ENCODE results near the gene WHRN. TPM values are rescaled to one million over a fixed set of nuclear protein-coding genes. Genes with fewer than 3 reads are reported as not detected.

The WHRN gene
- total and polyA plus RNA-seq, 2 experiments from 2014 or later, result 8.3 to 8.9 TPM

DNA sequence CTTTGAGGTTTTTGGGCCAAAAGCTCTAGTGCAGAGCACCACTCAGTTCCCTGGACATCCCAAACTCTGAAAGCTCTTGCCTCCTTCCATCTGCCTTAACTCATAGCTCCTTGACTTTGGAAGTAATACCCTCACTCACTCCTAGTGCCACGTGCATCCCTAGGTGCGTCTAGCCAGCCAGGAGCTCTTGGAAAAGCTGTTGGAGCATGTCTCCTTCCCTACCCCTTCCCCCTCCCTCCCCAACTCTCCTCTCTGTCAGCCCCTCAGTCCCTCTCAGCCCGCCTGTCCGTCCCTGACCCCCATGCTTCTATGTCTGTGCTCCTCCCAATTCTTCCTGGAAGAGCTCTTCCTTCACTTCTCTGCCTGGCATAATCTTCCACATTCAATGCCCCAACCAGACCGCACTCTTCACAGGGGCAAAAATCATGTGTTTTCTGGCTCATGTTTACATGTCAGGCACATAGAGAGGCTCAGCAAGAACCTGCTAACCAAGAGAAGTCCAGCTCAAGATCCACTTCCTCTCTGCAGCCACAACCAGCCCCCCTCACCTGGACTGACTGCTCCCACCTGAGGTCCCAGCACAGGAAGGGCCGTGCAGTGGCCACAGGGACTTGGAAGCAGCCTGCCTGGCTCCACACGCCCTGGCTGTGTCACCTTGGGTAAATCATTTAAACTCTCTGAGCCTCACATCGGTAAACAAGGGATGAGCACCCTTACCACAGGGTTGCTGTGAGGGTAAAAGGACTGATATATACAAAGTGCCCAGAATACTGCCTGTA, 58.4 kb downstream of the WHRN start:
- Histone ChIP-seq H3K9me2 (ENCODE audit: insufficient read depth) (no peaks in the 10 kb centered on the region), H4K20me1 (replicated peaks; ENCODE audit: insufficient read depth) (no peaks in the 10 kb centered on the region), H2AFZ (no peak overlapping the region), H3K4me2 (no peak overlapping the region), H3K27me3 (ENCODE audit: insufficient read depth) (no peaks in the 10 kb centered on the region), H3K79me2 (replicated peaks; ENCODE audit: insufficient read depth) (no peaks in the 10 kb centered on the region), H3K27ac (ENCODE audit: low read depth) (no peak overlapping the region), H3K4me3 (no peak overlapping the region), H3K36me3 (ENCODE audit: insufficient read depth) (no peaks in the 10 kb centered on the region), H3K4me1 (ENCODE audit: insufficient read depth) (peaks cover 14% of the 10 kb centered on the region), H3F3A (replicated peaks; ENCODE audit: low read depth) (no peaks in the 10 kb centered on the region)
- Mint-ChIP-seq H3K36me3 (ENCODE audit: low read depth) (no peaks in the 10 kb centered on the region), H3K4me1 (peaks cover 15% of the 10 kb centered on the region), H3K9me3 (no peaks in the 10 kb centered on the region), H3K27me3 (ENCODE audit: insufficient read depth, low read depth, poor library complexity) (no peaks in the 10 kb centered on the region), H3K27ac (no peak overlapping the region), H3K4me3 (no peak overlapping the region)
- DNase-seq (ENCODE audit: low spot score) (no peak), ATAC-seq (no peak)
- TF ChIP-seq POLR2AphosphoS5 (IDR thresholded peaks at IDR 0.05; ENCODE audit: low read depth), result no peak
- TF ChIP-seq, protein P1, sequence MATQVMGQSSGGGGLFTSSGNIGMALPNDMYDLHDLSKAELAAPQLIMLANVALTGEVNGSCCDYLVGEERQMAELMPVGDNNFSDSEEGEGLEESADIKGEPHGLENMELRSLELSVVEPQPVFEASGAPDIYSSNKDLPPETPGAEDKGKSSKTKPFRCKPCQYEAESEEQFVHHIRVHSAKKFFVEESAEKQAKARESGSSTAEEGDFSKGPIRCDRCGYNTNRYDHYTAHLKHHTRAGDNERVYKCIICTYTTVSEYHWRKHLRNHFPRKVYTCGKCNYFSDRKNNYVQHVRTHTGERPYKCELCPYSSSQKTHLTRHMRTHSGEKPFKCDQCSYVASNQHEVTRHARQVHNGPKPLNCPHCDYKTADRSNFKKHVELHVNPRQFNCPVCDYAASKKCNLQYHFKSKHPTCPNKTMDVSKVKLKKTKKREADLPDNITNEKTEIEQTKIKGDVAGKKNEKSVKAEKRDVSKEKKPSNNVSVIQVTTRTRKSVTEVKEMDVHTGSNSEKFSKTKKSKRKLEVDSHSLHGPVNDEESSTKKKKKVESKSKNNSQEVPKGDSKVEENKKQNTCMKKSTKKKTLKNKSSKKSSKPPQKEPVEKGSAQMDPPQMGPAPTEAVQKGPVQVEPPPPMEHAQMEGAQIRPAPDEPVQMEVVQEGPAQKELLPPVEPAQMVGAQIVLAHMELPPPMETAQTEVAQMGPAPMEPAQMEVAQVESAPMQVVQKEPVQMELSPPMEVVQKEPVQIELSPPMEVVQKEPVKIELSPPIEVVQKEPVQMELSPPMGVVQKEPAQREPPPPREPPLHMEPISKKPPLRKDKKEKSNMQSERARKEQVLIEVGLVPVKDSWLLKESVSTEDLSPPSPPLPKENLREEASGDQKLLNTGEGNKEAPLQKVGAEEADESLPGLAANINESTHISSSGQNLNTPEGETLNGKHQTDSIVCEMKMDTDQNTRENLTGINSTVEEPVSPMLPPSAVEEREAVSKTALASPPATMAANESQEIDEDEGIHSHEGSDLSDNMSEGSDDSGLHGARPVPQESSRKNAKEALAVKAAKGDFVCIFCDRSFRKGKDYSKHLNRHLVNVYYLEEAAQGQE (IDR thresholded peaks at IDR 0.05; ENCODE audit: unreplicated experiment), result no peak
- no peak for TF ChIP-seq STAT1 (IDR thresholded peaks at IDR 0.05; ENCODE audit: unreplicated experiment)

DNA sequence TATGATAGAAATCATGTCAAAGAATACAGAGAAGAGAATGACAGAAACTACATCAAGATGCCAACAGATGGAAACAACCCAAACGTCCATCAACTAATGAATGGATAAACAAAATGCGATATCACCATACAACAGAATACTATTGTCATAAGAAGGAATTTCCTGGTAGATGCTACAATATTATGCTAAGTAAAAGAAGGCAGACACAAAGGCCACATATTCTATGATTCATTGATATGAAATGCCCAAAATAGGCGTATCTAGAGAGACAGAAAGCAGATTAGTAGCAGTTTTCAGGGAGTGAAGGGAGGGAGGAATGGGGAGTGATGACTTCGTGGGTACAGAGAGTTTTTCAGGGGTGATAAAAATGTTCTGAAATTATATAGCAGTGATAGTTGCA, 59.2 kb downstream of the WHRN start:
- no peaks in the 10 kb centered on the region for H3K9me3 Mint-ChIP-seq
- H3K27me3 Mint-ChIP-seq (ENCODE audit: insufficient read depth, low read depth, poor library complexity), result no peaks in the 10 kb centered on the region
- no peak overlapping the region for H3K27ac Mint-ChIP-seq
- Histone ChIP-seq H3K79me2 (replicated peaks; ENCODE audit: insufficient read depth) (no peaks in the 10 kb centered on the region), H4K20me1 (replicated peaks; ENCODE audit: insufficient read depth) (no peaks in the 10 kb centered on the region), H3K36me3 (ENCODE audit: insufficient read depth) (no peaks in the 10 kb centered on the region), H3F3A (replicated peaks; ENCODE audit: low read depth) (no peaks in the 10 kb centered on the region), H2AFZ (no peak overlapping the region), H3K4me2 (no peak overlapping the region), H3K9me2 (ENCODE audit: insufficient read depth) (no peaks in the 10 kb centered on the region), H3K27ac (ENCODE audit: low read depth) (no peak overlapping the region), H3K4me1 (ENCODE audit: insufficient read depth) (peaks cover 14% of the 10 kb centered on the region), H3K27me3 (ENCODE audit: insufficient read depth) (no peaks in the 10 kb centered on the region), H3K4me3 (no peak overlapping the region)
- DNase-seq (ENCODE audit: low spot score) (no peak), ATAC-seq (no peak)
- peaks cover 10% of the 10 kb centered on the region for H3K4me1 Mint-ChIP-seq
- H3K36me3 Mint-ChIP-seq (ENCODE audit: low read depth), result no peaks in the 10 kb centered on the region
- H3K4me3 Mint-ChIP-seq, result no peak overlapping the region
- TF ChIP-seq EZH2phosphoT487 (IDR thresholded peaks at IDR 0.05; ENCODE audit: unreplicated experiment) (no peak), EZH2 (IDR thresholded peaks at IDR 0.05; ENCODE audit: low read depth, unreplicated experiment) (no peak), STAT1 (IDR thresholded peaks at IDR 0.05; ENCODE audit: unreplicated experiment) (no peak), CREB1 (CRISPR knock-in tag; IDR thresholded peaks at IDR 0.05; ENCODE audit: low read depth) (no peak), NANOG (IDR thresholded peaks at IDR 0.05; ENCODE audit: borderline replicate concordance) (no peak), JUNB (IDR thresholded peaks at IDR 0.05; ENCODE audit: unreplicated experiment) (no peak), ZNF331 (CRISPR knock-in tag; IDR thresholded peaks at IDR 0.05; ENCODE audit: low read depth) (no peak)
- TF ChIP-seq, protein P2, sequence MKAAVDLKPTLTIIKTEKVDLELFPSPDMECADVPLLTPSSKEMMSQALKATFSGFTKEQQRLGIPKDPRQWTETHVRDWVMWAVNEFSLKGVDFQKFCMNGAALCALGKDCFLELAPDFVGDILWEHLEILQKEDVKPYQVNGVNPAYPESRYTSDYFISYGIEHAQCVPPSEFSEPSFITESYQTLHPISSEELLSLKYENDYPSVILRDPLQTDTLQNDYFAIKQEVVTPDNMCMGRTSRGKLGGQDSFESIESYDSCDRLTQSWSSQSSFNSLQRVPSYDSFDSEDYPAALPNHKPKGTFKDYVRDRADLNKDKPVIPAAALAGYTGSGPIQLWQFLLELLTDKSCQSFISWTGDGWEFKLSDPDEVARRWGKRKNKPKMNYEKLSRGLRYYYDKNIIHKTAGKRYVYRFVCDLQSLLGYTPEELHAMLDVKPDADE (IDR thresholded peaks at IDR 0.05), result no peak
- TF ChIP-seq, protein P3, sequence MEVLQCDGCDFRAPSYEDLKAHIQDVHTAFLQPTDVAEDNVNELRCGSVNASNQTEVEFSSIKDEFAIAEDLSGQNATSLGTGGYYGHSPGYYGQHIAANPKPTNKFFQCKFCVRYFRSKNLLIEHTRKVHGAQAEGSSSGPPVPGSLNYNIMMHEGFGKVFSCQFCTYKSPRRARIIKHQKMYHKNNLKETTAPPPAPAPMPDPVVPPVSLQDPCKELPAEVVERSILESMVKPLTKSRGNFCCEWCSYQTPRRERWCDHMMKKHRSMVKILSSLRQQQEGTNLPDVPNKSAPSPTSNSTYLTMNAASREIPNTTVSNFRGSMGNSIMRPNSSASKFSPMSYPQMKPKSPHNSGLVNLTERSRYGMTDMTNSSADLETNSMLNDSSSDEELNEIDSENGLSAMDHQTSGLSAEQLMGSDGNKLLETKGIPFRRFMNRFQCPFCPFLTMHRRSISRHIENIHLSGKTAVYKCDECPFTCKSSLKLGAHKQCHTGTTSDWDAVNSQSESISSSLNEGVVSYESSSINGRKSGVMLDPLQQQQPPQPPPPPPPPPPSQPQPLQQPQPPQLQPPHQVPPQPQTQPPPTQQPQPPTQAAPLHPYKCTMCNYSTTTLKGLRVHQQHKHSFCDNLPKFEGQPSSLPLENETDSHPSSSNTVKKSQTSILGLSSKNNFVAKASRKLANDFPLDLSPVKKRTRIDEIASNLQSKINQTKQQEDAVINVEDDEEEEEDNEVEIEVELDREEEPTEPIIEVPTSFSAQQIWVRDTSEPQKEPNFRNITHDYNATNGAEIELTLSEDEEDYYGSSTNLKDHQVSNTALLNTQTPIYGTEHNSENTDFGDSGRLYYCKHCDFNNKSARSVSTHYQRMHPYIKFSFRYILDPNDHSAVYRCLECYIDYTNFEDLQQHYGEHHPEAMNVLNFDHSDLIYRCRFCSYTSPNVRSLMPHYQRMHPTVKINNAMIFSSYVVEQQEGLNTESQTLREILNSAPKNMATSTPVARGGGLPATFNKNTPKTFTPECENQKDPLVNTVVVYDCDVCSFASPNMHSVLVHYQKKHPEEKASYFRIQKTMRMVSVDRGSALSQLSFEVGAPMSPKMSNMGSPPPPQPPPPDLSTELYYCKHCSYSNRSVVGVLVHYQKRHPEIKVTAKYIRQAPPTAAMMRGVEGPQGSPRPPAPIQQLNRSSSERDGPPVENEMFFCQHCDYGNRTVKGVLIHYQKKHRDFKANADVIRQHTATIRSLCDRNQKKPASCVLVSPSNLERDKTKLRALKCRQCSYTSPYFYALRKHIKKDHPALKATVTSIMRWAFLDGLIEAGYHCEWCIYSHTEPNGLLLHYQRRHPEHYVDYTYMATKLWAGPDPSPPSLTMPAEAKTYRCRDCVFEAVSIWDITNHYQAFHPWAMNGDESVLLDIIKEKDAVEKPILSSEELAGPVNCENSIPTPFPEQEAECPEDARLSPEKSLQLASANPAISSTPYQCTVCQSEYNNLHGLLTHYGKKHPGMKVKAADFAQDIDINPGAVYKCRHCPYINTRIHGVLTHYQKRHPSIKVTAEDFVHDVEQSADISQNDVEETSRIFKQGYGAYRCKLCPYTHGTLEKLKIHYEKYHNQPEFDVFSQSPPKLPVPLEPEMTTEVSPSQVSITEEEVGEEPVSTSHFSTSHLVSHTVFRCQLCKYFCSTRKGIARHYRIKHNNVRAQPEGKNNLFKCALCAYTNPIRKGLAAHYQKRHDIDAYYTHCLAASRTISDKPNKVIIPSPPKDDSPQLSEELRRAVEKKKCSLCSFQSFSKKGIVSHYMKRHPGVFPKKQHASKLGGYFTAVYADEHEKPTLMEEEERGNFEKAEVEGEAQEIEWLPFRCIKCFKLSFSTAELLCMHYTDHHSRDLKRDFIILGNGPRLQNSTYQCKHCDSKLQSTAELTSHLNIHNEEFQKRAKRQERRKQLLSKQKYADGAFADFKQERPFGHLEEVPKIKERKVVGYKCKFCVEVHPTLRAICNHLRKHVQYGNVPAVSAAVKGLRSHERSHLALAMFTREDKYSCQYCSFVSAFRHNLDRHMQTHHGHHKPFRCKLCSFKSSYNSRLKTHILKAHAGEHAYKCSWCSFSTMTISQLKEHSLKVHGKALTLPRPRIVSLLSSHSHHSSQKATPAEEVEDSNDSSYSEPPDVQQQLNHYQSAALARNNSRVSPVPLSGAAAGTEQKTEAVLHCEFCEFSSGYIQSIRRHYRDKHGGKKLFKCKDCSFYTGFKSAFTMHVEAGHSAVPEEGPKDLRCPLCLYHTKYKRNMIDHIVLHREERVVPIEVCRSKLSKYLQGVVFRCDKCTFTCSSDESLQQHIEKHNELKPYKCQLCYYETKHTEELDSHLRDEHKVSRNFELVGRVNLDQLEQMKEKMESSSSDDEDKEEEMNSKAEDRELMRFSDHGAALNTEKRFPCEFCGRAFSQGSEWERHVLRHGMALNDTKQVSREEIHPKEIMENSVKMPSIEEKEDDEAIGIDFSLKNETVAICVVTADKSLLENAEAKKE (CRISPR knock-in tag; IDR thresholded peaks at IDR 0.05), result no peak

All from GM23338 (cell line).